HepG2 (cell line): ENCODE data around the gene TMEM255B. TPM values are rescaled to one million over a fixed set of nuclear protein-coding genes. Genes with fewer than 3 reads are reported as not detected.

Source experiments
- ATAC-seq: fragments of 200-7000 bp; cut with Tn5 transposase; 3 replicates; pipeline ENCODE4 v1.9.1; 2020; ENCODE audit warnings: mild to moderate bottlenecking, moderate library complexity
- BruUV-seq: library from RNA; stranded (reverse); fragments of 400-500 nt; replicated peaks from 2 replicates; lab custom pipeline; 2021; lab: Mats Ljungman, UMichigan
- CTCF ChIA-PET: fragments of 300-600 bp; formaldehyde crosslinking; extraction: SDS; loops from one replicate; lab custom pipeline; 2021; ENCODE audit warnings: low total read pairs, inconsistent platforms, low intra/inter-chr PET ratio; lab: Yijun Ruan, JAX
- POLR2A ChIA-PET: fragments of 350-600 bp; sonication (Branson Sonifier 250); formaldehyde crosslinking; loops from one replicate; lab custom pipeline; 2020; ENCODE audit warnings: antibody characterized with exemption, inconsistent platforms; lab: Yijun Ruan, JAX
- DNase-seq: peaks from one replicate; pipeline ENCODE4 v3.0.0-alpha.2; 2015; ENCODE audit warnings: low spot score
- FAIRE-seq: peaks from 3 replicates; lab custom pipeline; 2011; peaks lifted over from hg19 to GRCh38; lab: Jason Lieb, UNC
- H2AFZ ChIP-seq: one replicate; pipeline ENCODE4 v1.6.1; 2011; ENCODE audit warnings: low read length, inconsistent platforms
- H3K27ac ChIP-seq: fragments of 300-600 bp; 3 replicates; pipeline ENCODE4 v1.8.0; 2011; ENCODE audit warnings: mixed run types, mild to moderate bottlenecking, mixed read lengths, low read length, inconsistent platforms; ENCODE audit not compliant: insufficient read depth; ENCODE audit errors: extremely low read length
- H3K27me3 ChIP-seq, 2 experiments: fragments of 200-600 bp in 1 of 2; 2 replicates in 1 of 2; 3 replicates in 1 of 2; pipeline versions ENCODE4 v1.6.0 to v1.8.0; 2011; ENCODE audit warnings: low read length in 2 of 2, mild to moderate bottlenecking in 2 of 2, moderate library complexity in 2 of 2, inconsistent platforms in 1 of 2; ENCODE audit not compliant: insufficient read depth in 2 of 2, control insufficient read depth in 1 of 2
- H3K36me3 ChIP-seq, 2 experiments: fragments of 200-600 bp in 1 of 2; replicated peaks in 1 of 2; 2 replicates in 1 of 2; 3 replicates in 1 of 2; pipeline versions ENCODE4 v1.5.1 to v1.8.0; 2011; ENCODE audit warnings: low read length in 2 of 2, inconsistent platforms in 1 of 2; ENCODE audit not compliant: insufficient read depth in 2 of 2, control insufficient read depth in 1 of 2
- H3K4me1 ChIP-seq: 2 replicates; pipeline ENCODE4 v1.5.1; 2012; ENCODE audit warnings: low read length, inconsistent platforms; ENCODE audit not compliant: insufficient read depth
- H3K4me2 ChIP-seq: 2 replicates; pipeline ENCODE4 v1.6.0; 2011; ENCODE audit warnings: low read depth, low read length, inconsistent platforms
- H3K4me3 ChIP-seq, 3 experiments: fragments of 200-600 bp in 1 of 3; sonication (generic), shearing (Covaris generic) in 1 of 3; replicated peaks in 1 of 3; 2 replicates each; pipeline ENCODE4 v1.5.1; 2011 to 2016; ENCODE audit warnings: low read length in 3 of 3, inconsistent platforms in 2 of 3, low read depth in 2 of 3, mild to moderate bottlenecking in 2 of 3, control low read depth in 1 of 3, mixed read lengths in 1 of 3; ENCODE audit not compliant: insufficient read depth in 1 of 3
- H3K79me2 ChIP-seq: one replicate; pipeline ENCODE4 v1.6.1; 2011; ENCODE audit warnings: low read length, inconsistent platforms; ENCODE audit not compliant: insufficient read depth
- H3K9ac ChIP-seq: 2 replicates; pipeline ENCODE4 v1.6.0; 2011; ENCODE audit warnings: mild to moderate bottlenecking, low read depth, low read length, inconsistent platforms; ENCODE audit not compliant: insufficient read depth
- H3K9me3 ChIP-seq: 2 replicates; pipeline ENCODE4 v1.5.1; 2012; ENCODE audit warnings: mild to moderate bottlenecking, low read length
- H4K20me1 ChIP-seq: 2 replicates; pipeline ENCODE4 v1.6.0; 2011; ENCODE audit warnings: inconsistent platforms, mild to moderate bottlenecking, low read length, moderate library complexity; ENCODE audit not compliant: insufficient read depth
- CCDC6 ChIP-seq: sonication (generic); formaldehyde crosslinking; IDR thresholded peaks from 2 replicates; pipeline ENCODE4 v1.8.1; 2022; ENCODE audit warnings: mild to moderate bottlenecking, missing genetic modification reagents, moderate library complexity
- DRAP1 ChIP-seq: IDR thresholded peaks from 2 replicates; pipeline ENCODE4 v1.6.1; 2016; ENCODE audit warnings: missing genetic modification reagents, missing compliant biosample characterization
- HOXA3 ChIP-seq: sonication (generic); formaldehyde crosslinking; IDR thresholded peaks from 2 replicates; pipeline ENCODE4 v1.5.0; 2020; ENCODE audit warnings: missing genetic modification reagents
- KIAA2018 ChIP-seq: sonication (generic); formaldehyde crosslinking; IDR thresholded peaks from 2 replicates; pipeline ENCODE4 v1.5.0; 2020; ENCODE audit warnings: mild to moderate bottlenecking, missing genetic modification reagents, borderline replicate concordance
- MED8 ChIP-seq: sonication (generic); formaldehyde crosslinking; IDR thresholded peaks from 2 replicates; pipeline ENCODE4 v1.8.1; 2023; ENCODE audit warnings: mild to moderate bottlenecking, missing genetic modification reagents; ENCODE audit not compliant: insufficient replicate concordance
- MIER2 ChIP-seq: IDR thresholded peaks from 2 replicates; pipeline ENCODE4 v1.6.1; 2016; ENCODE audit warnings: missing biosample characterization, missing genetic modification reagents
- NFATC3 ChIP-seq: sonication (generic); formaldehyde crosslinking; IDR thresholded peaks from 2 replicates; pipeline ENCODE4 v1.5.1; 2020; ENCODE audit warnings: mild to moderate bottlenecking, missing genetic modification reagents
- RAD51 ChIP-seq: fragments of 450-650 bp; IDR thresholded peaks from 2 replicates; pipeline ENCODE4 v1.6.1; 2016; ENCODE audit warnings: borderline replicate concordance
- SRY ChIP-seq: sonication (generic); formaldehyde crosslinking; IDR thresholded peaks from 2 replicates; pipeline ENCODE4 v1.8.0; 2022; ENCODE audit warnings: mild to moderate bottlenecking, missing genetic modification reagents
- THAP7 ChIP-seq: sonication (generic); formaldehyde crosslinking; IDR thresholded peaks from 2 replicates; pipeline ENCODE4 v1.8.1; 2023; ENCODE audit warnings: mild to moderate bottlenecking, missing genetic modification reagents
- ZBTB7A ChIP-seq: sonication (generic); formaldehyde crosslinking; IDR thresholded peaks from 2 replicates; pipeline ENCODE4 v1.8.0; 2022; ENCODE audit warnings: mild to moderate bottlenecking, missing genetic modification reagents
- ZNF224 ChIP-seq: sonication (generic); formaldehyde crosslinking; IDR thresholded peaks from 2 replicates; pipeline ENCODE4 v1.5.0; 2020; ENCODE audit warnings: mild to moderate bottlenecking, missing genetic modification reagents
- ZNF343 ChIP-seq: sonication (generic); formaldehyde crosslinking; IDR thresholded peaks from 2 replicates; pipeline ENCODE4 v1.4.0; 2020; ENCODE audit warnings: mild to moderate bottlenecking, missing genetic modification reagents
- ZNF354B ChIP-seq: sonication (generic); formaldehyde crosslinking; IDR thresholded peaks from 2 replicates; pipeline ENCODE4 v1.8.0; 2022; ENCODE audit warnings: mild to moderate bottlenecking, missing genetic modification reagents
- ZNF446 ChIP-seq: sonication (generic); formaldehyde crosslinking; IDR thresholded peaks from 2 replicates; pipeline ENCODE4 v1.5.0; 2020; ENCODE audit warnings: mild to moderate bottlenecking, missing genetic modification reagents
- ZNF451 ChIP-seq: sonication (generic); formaldehyde crosslinking; IDR thresholded peaks from 2 replicates; pipeline ENCODE4 v1.5.0; 2020; ENCODE audit warnings: mild to moderate bottlenecking, missing genetic modification reagents
- ZNF850 ChIP-seq: sonication (generic); formaldehyde crosslinking; conservative IDR thresholded peaks from 2 replicates; pipeline ENCODE4 v1.9.0; 2021; ENCODE audit warnings: mild to moderate bottlenecking, missing genetic modification reagents
- WGBS: methylation state at CpG from one replicate; pipeline ENCODE4 v1.1.6; 2017; ENCODE audit warnings: low lambda C conversion rate; 5-methylcytosine and 5-hydroxymethylcytosine counted together
- in situ Hi-C: cut with HindIII; loops from 2 replicates; pipeline ENCODE4 v1.10.0; 2017; ENCODE audit warnings: low pct_unique_long_range_greater_than_20kb; ENCODE audit not compliant: extremely low pct_ligation_motif_present
- intact Hi-C: fragments of 100-400 bp; cut with micrococcal nuclease; formaldehyde crosslinking; loops from one replicate; pipeline ENCODE4 v1.10.0; 2022; ENCODE audit not compliant: unreplicated experiment
- polyA plus RNA-seq, 8 experiments: library from polyadenylated mRNA; depleted of rRNA in 3 of 8; stranded (reverse) in 7 of 8; unstranded in 1 of 8; fragments of >200 nt; fragmentation: Illumina TruSeq in 4 of 8; extraction: Trizol in 4 of 8; gene quantifications; 2 replicates each; pipeline versions ENCODE4 v1.2.1 to v1.2.3, GENCODE V29; 2011 to 2016; ENCODE audit warnings: low read depth in 4 of 8, missing spikeins in 1 of 8, mixed read lengths in 1 of 8; ENCODE audit not compliant: insufficient read depth in 1 of 8
- total RNA-seq, 5 experiments: library from RNA; depleted of rRNA; stranded (reverse); fragments of >200 nt; fragmentation: Illumina TruSeq; extraction: Trizol; gene quantifications; 2 replicates each; pipeline ENCODE4 v1.2.3, GENCODE V29; 2016; ENCODE audit warnings: low read depth in 1 of 5

The TMEM255B gene
- total and polyA plus RNA-seq, 2 of the 13 experiments (the other 11 are each of a cell fraction or from before 2014, with no cell fraction given), result not detected

- no peak for TF ChIP-seq KIAA2018 (CRISPR knock-in tag)
- no peak for TF ChIP-seq ZNF343 (CRISPR knock-in tag)
- TF ChIP-seq SRY (CRISPR knock-in tag), result no peak
- TF ChIP-seq ZNF451 (CRISPR knock-in tag), result no peak
- TF ChIP-seq, all 625 proteins: peak for 0
Observed at GRCh38 chr13:113781571-113781970, 22.5 kb downstream of the TMEM255B start (continued).

- ChIA-PET POLR2A (no interaction called here), CTCF (no interaction called here)
- WGBS, result 19% methylated on average over 13 of the region's 14 CpGs
- no peak overlapping the region for H3K4me3 ChIP-seq
- H2AFZ ChIP-seq, result no peak overlapping the region
- no peaks in the 10 kb centered on the region for H4K20me1 ChIP-seq
- H3K4me1 ChIP-seq, result no peaks in the 10 kb centered on the region
- no TSS peak for BruUV-seq
- in situ Hi-C loops (no loop called here), intact Hi-C loops (no loop called here)
- DNase-seq (no peak), FAIRE-seq (no peak), ATAC-seq (no peak)
- H3K9me3 ChIP-seq, result no peaks in the 10 kb centered on the region
- H3K27me3 ChIP-seq, result peaks cover 3 to 33% of the 10 kb centered on the region in 2 experiments
- H3K79me2 ChIP-seq, result no peaks in the 10 kb centered on the region
- no peak overlapping the region for H3K4me2 ChIP-seq
- no peaks in the 10 kb centered on the region for H3K36me3 ChIP-seq
- no peak overlapping the region for H3K27ac ChIP-seq
- no peak overlapping the region for H3K9ac ChIP-seq
- TF ChIP-seq ZNF850 (CRISPR knock-in tag), result no peak
- no peak for TF ChIP-seq ZBTB7A (CRISPR knock-in tag)
- no peak for TF ChIP-seq ZNF224
- no peak for TF ChIP-seq RAD51
- no peak for TF ChIP-seq CCDC6 (CRISPR knock-in tag)
- no peak for TF ChIP-seq THAP7 (CRISPR knock-in tag)
- no peak for TF ChIP-seq HOXA3 (CRISPR knock-in tag)
- no peak for TF ChIP-seq ZNF446 (CRISPR knock-in tag)
- TF ChIP-seq DRAP1 (CRISPR knock-in tag), result no peak
- no peak for TF ChIP-seq MIER2 (CRISPR knock-in tag)
- no peak for TF ChIP-seq ZNF354B (CRISPR knock-in tag)
- TF ChIP-seq MED8, result no peak
- no peak for TF ChIP-seq NFATC3 (CRISPR knock-in tag)
Observed at GRCh38 chr13:113782472-113782871, 23.4 kb downstream of the TMEM255B start.
